SK-N-MC (cell line): ENCODE results near the gene SLF2.

Experiments
- EZH2 ChIP-seq: fragments of 200-600 bp; sonication (generic); IDR thresholded peaks from one replicate; pipeline ENCODE4 v1.6.1; 2017; ENCODE audit warnings: antibody characterized with exemption
- POLR2AphosphoS5 ChIP-seq: IDR thresholded peaks from 2 replicates; pipeline ENCODE4 v1.6.1; 2012; ENCODE audit warnings: mild to moderate bottlenecking, low read depth, low read length, borderline replicate concordance

DNA sequence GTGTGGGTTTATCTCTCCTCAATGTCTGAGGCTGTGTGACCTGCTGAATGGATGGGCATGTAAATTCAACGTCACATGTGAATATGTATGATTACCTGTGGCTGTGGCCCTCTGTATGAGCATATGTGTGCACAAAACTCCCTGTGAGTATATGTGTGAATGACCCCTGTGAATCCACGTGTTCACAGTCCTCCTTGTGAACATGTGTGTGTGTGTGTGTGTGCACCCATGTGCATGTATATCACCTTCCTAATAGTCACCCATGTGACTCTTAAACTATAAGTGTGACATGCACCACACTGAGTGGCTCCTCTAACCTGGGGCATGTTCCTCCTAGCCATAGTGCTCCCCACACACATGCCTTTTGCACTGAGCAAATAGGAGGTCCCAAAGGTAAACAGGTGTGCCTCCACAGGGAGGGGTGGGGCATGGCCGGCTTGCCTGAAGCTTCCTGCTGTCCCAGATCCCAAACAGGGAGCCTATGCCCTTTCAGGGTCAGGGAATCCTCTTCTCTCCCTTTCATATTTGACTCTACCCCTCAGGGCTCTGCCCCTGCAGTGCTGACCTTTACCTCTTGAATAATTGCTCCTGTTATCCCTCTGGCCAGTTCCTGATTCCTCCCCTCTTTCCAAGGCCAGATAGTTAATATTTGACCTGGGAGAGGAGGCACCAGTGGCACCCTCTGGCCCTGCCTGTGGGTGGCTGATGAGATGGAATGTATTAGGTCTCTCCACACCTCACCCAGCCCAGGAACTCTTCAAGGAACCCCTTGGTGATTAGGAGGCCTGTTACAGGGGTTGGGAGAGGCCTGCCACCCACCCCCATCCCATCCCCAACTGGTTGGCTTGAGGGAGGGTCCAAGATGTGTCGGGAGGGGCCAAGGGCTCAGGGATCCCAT, 58.4 kb downstream of the SLF2 start:
- TF ChIP-seq POLR2AphosphoS5 (no peak), EZH2 (no peak)
